D721Med (cell line): Measurements from ENCODE around the gene GNGT1.
"Not testable (repeated sequence)": the region's sequence is repeated elsewhere in the genome, so short reads cannot be mapped to it uniquely, and the experiment has no call there.

ENCODE experiments used
- DNase-seq: peaks from one replicate; pipeline ENCODE4 v3.0.0; 2011; ENCODE audit warnings: low spot score; ENCODE audit not compliant: insufficient read length
- FAIRE-seq: peaks from 2 replicates; lab custom pipeline; 2011; peaks lifted over from hg19 to GRCh38; lab: Jason Lieb, UNC
- TF ChIP-seq, protein P1 (sequence below): IDR thresholded peaks from 2 replicates; pipeline ENCODE4 v1.5.1; 2012; ENCODE audit warnings: mild to moderate bottlenecking, control low read depth; ENCODE audit not compliant: insufficient read depth; ENCODE audit errors: missing control alignments

Gene GNGT1

DNA sequence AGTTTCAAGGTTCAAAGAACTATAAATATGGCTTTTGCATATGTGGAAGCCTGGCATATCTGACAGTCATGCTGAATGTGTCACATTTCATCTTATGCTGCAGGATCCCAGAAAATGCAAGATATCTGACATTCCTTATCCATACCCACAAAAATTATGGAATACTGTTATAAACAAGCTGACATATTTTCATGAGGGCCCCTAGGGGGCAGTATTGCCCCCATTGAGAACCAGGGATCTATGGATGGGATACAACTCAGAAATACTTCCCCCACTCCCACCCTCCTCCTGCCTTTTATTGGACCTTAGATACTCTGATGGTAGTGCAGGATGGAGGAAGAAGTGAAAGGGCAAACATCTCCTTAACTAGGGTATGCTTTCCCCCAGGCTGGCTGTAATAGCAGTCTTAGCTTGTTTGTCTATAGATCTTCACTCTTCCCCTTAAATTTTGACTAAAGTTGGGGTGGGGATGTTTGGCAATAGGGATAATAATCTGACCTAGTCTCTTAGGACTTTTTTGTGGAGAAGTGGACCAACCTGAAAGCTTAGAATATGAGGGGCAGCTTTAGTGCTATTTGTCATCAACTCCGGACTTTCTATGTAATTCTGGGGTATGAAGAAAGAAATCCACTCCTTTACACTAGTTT lies 3.5 kb upstream of the GNGT1 start:
- DNase-seq (no peak), FAIRE-seq (no peak)
- TF ChIP-seq, protein P1, sequence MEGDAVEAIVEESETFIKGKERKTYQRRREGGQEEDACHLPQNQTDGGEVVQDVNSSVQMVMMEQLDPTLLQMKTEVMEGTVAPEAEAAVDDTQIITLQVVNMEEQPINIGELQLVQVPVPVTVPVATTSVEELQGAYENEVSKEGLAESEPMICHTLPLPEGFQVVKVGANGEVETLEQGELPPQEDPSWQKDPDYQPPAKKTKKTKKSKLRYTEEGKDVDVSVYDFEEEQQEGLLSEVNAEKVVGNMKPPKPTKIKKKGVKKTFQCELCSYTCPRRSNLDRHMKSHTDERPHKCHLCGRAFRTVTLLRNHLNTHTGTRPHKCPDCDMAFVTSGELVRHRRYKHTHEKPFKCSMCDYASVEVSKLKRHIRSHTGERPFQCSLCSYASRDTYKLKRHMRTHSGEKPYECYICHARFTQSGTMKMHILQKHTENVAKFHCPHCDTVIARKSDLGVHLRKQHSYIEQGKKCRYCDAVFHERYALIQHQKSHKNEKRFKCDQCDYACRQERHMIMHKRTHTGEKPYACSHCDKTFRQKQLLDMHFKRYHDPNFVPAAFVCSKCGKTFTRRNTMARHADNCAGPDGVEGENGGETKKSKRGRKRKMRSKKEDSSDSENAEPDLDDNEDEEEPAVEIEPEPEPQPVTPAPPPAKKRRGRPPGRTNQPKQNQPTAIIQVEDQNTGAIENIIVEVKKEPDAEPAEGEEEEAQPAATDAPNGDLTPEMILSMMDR = peak; percentile 56

DNA sequence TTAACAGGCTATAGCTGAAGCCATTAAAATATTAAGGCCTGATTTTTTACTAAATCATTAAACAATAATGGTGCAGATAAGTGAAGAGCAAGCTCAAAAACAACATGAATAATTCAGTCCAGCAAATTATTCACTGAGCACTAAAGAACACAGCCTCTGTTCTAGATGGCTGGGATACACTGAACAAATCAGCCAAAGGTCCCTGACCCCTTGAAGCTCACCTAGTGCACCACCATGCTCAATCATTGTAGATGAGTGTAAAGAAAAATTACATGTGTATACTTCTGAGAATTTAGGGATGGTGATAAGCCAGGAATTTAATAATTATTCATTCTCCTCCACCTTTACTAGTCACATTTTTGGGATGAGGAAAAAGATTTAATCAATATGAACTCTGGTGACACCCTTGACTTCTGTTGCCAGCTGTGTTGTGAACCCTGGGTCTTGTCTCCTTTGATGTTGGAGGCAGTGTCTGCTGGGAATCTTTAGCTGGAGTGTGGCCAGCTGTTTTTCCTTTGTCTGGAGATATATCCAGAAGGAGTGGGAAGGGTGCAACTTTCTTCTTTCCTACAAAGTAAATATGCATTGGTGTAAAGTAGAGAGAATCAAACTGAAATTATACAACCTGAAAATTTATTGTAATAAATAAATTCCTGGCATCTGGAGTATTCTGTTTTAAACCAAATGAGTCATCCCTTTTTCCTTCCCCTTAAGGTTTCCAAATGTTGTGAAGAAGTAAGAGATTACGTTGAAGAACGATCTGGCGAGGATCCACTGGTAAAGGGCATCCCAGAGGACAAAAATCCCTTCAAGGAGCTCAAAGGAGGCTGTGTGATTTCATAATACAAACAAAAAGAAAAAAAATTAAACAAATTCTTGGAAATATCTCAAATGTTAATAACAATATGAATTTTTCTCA lies 4.0 kb downstream of the GNGT1 start:
- no peak for DNase-seq
- TF ChIP-seq, protein P1 = no peak
- no peak for FAIRE-seq

DNA sequence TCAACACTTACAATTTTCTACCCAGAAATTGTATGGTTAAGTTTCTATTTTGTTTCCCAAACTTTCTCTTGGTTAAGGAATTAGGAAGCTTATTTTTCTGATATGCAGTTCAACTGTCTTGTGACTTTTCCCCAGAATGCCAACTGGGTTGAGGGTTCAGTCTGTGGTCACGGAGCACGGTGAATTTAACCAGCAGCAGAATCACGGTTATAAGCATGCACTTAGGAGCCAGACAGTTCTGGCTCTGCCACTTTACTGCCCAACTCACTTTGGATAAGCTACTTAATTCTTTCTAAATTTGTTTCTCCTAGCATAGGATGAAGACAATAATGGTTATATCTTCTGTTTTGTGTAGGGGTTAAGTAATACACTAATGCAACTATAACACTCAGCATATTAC lies 4.9 kb downstream of the GNGT1 start:
- DNase-seq, FAIRE-seq: not testable (repeated sequence)

DNA sequence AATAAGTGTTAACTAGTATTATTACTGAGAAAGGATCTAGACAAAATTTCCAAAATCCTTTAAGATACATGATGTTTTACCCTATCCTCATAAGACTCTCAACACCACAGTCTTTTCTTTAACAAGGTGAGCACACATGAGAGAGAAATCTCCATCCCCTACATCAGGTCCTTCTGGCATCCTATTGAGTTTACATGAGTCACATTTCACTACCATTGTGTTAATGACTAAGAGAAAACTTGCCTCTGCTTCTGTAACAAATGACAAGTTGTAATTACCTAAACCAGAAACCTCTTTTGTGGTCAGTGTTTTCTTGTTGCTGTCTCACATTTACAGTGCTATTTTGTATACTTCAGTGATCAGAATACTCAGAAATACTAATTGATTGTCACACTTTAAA lies 5.3 kb downstream of the GNGT1 start:
- not testable (repeated sequence) for DNase-seq

DNA sequence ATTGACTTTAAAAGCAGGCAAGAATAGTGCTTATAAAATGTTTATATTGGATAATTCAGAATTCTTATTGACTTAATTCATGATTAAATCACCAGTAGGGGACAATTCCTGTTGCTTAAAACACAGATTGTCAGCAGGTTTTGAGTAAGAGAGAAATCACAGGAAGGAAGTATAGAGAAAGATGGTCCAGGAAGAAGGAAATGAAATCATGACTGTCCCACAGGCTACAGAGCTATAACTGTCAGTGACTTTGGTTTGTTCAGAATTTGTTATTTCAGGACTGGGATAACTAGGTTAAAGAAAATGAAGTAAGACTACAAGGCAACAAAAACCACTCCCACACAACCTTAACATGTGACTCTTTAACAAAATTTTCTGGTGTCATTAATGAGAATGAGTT lies 6.8 kb downstream of the GNGT1 start:
- FAIRE-seq (no peak), DNase-seq (no peak)
- TF ChIP-seq, protein P1 = no peak

More for the DNA sequence above, 5.3 kb downstream of the GNGT1 start:
- FAIRE-seq = peak; percentile 71

DNA sequence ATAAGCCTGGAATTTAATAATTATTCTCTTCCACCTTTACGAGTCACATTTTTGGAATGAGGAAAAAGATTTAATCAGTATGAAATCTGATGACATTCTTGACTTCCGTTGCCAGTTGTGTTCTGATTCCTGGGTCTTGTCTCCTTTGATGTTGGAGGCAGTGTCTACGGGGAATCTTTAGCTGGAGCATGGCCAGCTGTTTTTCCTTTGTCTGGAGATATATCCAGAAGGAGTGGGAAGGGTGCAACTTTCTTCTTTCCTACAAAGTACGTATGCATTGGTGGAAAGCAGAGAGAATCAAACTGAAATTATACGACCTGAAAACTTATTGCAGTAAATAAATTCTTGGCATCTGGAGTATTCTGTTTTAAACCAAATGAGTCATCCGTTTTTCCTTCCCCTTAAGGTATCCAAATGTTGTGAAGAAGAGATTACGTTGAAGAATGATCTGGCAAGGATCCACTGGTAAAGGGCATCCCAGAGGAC lies 8.3 kb downstream of the GNGT1 start:
- TF ChIP-seq, protein P1 = no peak
- no peak for FAIRE-seq
- no peak for DNase-seq

DNA sequence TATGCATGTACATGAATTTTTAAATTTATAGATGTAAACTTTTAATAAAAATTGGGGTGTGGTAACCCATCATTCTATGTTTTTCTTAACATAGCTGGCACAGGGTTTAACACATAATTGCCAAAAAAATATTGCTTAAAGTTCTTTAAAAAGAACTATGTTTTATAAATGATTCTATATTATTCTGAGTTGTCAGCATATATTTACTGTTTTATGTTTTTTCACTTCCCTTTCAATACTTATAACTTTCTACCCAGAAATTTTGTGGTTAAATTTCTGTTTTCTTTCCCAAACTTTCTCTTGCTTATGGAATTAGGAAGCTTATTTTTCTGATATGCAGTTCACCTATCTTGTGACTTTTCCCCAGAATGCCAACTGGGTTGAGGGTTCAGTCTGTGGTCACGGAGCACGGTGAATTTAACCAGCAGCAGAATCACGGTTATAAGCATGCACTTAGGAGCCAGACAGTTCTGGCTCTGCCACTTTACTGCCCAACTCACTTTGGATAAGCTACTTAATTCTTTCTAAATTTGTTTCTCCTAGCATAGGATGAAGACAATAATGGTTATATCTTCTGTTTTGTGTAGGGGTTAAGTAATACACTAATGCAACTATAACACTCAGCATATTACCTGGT lies 9.0 kb downstream of the GNGT1 start:
- peak; percentile 41 for FAIRE-seq
- DNase-seq = not testable (repeated sequence)

DNA sequence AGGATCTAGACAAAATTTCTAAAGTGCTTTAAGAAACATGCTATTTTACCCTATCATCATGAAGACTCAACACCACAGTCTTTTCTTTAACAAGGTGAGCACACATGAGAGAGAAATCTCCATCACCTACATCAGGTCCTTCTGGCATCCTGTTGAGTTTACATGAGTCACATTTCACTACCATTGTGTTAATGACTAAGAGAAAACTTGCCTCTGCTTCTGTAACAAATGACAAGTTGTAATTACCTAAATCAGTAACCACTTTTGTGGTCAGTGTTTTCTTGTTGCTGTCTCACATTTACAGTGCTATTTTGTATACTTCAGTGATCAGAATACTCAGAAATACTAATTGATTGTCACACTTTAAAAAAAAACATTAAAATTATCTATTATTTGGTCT lies 9.5 kb downstream of the GNGT1 start:
- FAIRE-seq, DNase-seq: not testable (repeated sequence)

DNA sequence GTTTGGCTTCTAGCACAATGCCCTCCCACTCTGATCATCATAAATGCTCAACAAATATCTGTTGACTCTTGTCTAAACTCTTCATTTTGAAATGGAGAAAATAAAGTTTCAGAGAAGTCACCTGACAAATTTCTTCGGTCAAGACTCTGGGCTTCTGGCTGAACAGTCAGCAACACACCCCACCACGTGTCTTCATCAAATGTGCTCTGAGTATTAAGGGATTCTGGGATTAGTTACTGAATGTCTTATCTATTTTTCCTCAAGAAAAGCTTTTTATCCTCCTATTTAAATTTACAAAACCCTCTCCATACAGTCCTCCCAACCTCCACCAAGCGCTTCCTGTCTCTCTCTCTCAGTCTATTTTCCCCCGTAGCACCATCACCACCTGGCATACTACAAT lies 9.9 kb downstream of the GNGT1 start:
- not testable (repeated sequence) for DNase-seq
- FAIRE-seq = peak; percentile 92
